Measurements from ENCODE around the gene C16orf54.

Gene C16orf54

DNA sequence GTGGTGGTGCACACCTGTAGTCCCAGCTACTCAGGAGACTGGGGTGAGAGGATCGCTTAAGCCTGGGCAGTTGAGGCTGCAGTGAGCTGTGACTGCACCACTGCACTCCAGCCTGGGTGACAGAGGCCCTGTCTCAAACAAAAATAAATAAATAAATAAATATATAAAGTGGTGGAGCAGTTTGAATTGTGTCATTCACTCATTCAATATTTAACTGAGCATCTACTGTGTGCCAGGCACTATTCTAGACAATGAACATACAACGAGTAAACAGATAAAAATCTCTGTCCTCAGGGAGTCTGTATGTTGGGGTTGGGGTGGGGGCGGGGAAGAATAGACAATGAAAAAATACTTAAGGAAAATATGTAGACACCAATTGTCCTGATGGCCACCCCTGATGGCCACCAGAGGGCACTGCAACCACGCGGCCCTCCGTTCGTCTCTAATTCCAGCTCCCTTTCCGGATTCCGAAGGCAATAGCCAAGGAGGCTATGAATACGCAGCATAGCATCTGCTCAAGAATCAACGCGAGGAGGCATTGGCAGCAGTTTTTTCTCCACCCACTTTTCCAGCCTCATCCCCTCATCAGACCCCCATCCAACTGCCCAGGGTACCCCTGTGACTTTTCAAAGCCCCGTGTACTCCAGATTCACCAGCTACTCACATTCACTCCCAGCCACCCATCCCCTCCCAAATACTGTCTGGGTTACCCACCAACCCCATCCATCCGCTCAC is 45.4 kb downstream of the C16orf54 start:
- no peak overlapping the region for H3K27ac ChIP-seq (ENCODE audit: poor library complexity, severe bottlenecking)
- ATAC-seq (ENCODE audit: low read depth) = peak; percentile 89

DNA sequence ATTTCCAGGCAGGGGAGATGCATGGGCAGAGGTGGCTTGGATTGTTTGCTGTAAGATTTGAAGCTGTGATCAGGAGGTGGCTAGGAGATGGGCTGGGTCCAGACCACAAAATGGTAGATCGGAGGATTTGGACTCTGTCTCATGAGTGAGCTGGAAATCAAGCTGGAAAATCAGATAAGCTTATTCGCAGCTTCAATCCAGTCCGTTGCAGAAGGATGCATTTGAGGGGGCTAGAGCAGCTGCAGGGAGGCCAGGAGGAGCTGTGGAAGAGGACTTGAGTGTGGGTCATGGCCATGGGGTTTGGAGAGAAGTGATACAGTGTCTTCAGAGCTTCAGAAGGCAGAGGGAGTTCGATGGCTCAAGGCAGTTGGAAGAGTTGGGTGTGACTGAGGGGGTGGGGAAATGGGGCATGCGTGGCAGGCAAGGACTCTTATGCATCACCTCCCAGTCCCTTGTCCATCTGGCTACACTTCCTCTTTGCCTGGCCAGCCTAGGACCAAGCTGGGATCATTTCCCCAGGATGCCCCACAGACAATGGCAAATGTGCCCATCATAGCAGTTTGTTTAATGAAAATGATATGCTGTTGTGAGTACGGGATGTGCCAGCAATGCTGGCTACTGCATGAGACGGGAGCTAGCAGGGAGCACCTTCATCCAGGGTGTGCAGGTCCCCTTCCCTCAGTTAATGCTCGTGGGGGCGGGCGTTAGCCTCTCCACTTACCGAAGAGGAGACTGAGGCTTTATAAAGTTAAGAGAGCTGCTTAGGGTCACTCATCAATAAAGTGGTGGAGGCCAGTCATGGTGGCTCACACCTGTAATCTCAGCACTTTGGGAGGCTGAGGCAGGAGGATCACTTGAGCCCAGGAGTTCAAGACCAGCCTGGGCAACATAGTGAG is 46.2 kb downstream of the C16orf54 start:
- Histone ChIP-seq H3K4me1 (ENCODE audit: insufficient read depth, poor library complexity, severe bottlenecking) (no peaks in the 10 kb centered on the region), H3K27ac (ENCODE audit: poor library complexity, severe bottlenecking) (no peak overlapping the region), H3K36me3 (ENCODE audit: low read depth) (no peaks in the 10 kb centered on the region), H3K27me3 (ENCODE audit: insufficient read depth, poor library complexity, severe bottlenecking) (no peaks in the 10 kb centered on the region), H3K4me3 (ENCODE audit: severe bottlenecking) (no peak overlapping the region), H3K9me3 (ENCODE audit: severe bottlenecking) (no peaks in the 10 kb centered on the region)
- ATAC-seq (ENCODE audit: low read depth) (no peak), DNase-seq (ENCODE audit: low spot score) (no peak)
- TF ChIP-seq, protein P1, sequence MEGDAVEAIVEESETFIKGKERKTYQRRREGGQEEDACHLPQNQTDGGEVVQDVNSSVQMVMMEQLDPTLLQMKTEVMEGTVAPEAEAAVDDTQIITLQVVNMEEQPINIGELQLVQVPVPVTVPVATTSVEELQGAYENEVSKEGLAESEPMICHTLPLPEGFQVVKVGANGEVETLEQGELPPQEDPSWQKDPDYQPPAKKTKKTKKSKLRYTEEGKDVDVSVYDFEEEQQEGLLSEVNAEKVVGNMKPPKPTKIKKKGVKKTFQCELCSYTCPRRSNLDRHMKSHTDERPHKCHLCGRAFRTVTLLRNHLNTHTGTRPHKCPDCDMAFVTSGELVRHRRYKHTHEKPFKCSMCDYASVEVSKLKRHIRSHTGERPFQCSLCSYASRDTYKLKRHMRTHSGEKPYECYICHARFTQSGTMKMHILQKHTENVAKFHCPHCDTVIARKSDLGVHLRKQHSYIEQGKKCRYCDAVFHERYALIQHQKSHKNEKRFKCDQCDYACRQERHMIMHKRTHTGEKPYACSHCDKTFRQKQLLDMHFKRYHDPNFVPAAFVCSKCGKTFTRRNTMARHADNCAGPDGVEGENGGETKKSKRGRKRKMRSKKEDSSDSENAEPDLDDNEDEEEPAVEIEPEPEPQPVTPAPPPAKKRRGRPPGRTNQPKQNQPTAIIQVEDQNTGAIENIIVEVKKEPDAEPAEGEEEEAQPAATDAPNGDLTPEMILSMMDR (IDR thresholded peaks at IDR 0.05; ENCODE audit: poor library complexity, severe bottlenecking) = no peak

More for the DNA sequence above, 45.4 kb downstream of the C16orf54 start:
- TF ChIP-seq, protein P1 (IDR thresholded peaks at IDR 0.05; ENCODE audit: poor library complexity, severe bottlenecking) = peak; percentile 91
- no peak for DNase-seq (ENCODE audit: low spot score)
- Histone ChIP-seq H3K27me3 (ENCODE audit: insufficient read depth, poor library complexity, severe bottlenecking) (no peaks in the 10 kb centered on the region), H3K4me3 (ENCODE audit: severe bottlenecking) (no peak overlapping the region), H3K9me3 (ENCODE audit: severe bottlenecking) (no peaks in the 10 kb centered on the region), H3K36me3 (ENCODE audit: low read depth) (no peaks in the 10 kb centered on the region), H3K4me1 (ENCODE audit: insufficient read depth, poor library complexity, severe bottlenecking) (no peaks in the 10 kb centered on the region)

DNA sequence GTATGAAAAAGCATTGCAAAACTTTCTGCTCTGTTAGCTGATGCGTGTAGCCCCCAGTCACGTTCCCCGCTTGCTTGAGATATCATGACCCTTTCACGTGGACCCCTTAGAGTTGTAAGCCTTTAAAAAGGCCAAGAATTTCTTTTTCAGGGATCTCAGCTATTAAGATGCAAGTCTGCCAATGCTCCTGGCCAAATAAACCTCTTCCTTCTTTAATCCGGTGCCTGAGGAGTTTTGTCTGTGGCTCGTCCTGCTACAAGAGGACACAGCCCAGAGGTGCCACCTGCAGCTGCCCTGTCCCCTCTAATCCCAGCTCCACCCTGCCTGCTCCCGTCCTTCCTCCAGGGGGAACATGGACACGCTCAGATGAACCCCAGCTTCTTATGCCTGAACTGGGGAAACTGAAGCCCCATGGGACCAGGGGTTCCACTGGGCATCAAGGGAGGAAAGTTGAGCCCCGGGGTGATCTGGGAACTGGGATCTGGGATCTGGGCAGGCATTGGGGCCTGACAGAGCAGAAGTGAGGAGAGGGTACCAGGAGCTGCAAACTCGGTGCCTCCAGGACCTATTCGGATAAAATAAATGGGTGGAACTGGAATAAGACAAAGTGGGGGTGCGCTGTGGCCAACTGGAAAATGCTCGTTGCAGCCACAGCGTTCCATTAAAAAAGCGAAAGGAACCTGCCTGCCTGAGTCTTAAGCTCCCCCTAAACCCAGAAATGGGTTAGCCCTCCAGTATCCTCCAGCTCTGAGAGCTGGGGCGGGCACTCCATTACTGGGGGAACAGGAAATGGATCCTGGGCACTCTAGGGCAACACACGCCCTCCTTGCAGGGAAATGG is 47.1 kb downstream of the C16orf54 start:
- no peak overlapping the region for H3K4me3 ChIP-seq (ENCODE audit: severe bottlenecking)
- no peaks in the 10 kb centered on the region for H3K36me3 ChIP-seq (ENCODE audit: low read depth)
- DNase-seq (ENCODE audit: low spot score) (no peak), ATAC-seq (ENCODE audit: low read depth) (no peak)
- TF ChIP-seq, protein P1 (IDR thresholded peaks at IDR 0.05; ENCODE audit: poor library complexity, severe bottlenecking) = no peak
- no peaks in the 10 kb centered on the region for H3K27me3 ChIP-seq (ENCODE audit: insufficient read depth, poor library complexity, severe bottlenecking)
- H3K9me3 ChIP-seq (ENCODE audit: severe bottlenecking) = no peaks in the 10 kb centered on the region
- H3K4me1 ChIP-seq (ENCODE audit: insufficient read depth, poor library complexity, severe bottlenecking) = no peaks in the 10 kb centered on the region
- no peak overlapping the region for H3K27ac ChIP-seq (ENCODE audit: poor library complexity, severe bottlenecking)

DNA sequence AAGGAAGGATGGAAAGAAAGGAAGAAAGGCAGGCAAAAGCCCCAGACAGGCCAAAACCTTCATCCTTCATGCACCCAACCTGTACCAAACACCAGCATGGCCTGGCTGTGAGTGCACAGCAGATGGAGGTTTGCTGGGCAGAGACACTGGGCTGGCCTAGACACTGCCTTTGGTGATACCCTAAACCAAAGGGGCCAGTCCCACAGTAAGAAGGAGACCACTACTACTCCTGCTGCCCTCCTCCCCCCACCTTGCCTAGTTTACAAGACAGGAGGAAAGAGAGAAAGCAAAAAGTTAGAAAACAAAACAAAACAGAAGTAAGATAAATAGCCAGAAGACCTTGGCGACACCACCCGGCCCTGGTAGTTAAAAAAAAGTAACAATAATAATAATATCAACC is 47.7 kb downstream of the C16orf54 start:
- no peak overlapping the region for H3K4me3 ChIP-seq (ENCODE audit: severe bottlenecking)
- H3K4me1 ChIP-seq (ENCODE audit: insufficient read depth, poor library complexity, severe bottlenecking) = no peaks in the 10 kb centered on the region
- DNase-seq (ENCODE audit: low spot score) (no peak), ATAC-seq (ENCODE audit: low read depth) (no peak)
- H3K9me3 ChIP-seq (ENCODE audit: severe bottlenecking) = no peaks in the 10 kb centered on the region
- H3K27ac ChIP-seq (ENCODE audit: poor library complexity, severe bottlenecking) = no peak overlapping the region
- H3K27me3 ChIP-seq (ENCODE audit: insufficient read depth, poor library complexity, severe bottlenecking) = no peaks in the 10 kb centered on the region
- H3K36me3 ChIP-seq (ENCODE audit: low read depth) = no peaks in the 10 kb centered on the region
- TF ChIP-seq, protein P1 (IDR thresholded peaks at IDR 0.05; ENCODE audit: poor library complexity, severe bottlenecking) = no peak
